ENCODE results near the gene CCDC85C.

CCDC85C gene

GRCh38 chr14:99480917-99481744, 122.9 kb downstream of the CCDC85C start, which contains the start of gene CCNK:
Gene CCNK, plus strand, starts transcription at chr14:99481409. Its CDS starts 11,269 bp downstream, at chr14:99492678.
- DNase-seq = peak; percentile 92 to 100 (median 100)

DNA sequence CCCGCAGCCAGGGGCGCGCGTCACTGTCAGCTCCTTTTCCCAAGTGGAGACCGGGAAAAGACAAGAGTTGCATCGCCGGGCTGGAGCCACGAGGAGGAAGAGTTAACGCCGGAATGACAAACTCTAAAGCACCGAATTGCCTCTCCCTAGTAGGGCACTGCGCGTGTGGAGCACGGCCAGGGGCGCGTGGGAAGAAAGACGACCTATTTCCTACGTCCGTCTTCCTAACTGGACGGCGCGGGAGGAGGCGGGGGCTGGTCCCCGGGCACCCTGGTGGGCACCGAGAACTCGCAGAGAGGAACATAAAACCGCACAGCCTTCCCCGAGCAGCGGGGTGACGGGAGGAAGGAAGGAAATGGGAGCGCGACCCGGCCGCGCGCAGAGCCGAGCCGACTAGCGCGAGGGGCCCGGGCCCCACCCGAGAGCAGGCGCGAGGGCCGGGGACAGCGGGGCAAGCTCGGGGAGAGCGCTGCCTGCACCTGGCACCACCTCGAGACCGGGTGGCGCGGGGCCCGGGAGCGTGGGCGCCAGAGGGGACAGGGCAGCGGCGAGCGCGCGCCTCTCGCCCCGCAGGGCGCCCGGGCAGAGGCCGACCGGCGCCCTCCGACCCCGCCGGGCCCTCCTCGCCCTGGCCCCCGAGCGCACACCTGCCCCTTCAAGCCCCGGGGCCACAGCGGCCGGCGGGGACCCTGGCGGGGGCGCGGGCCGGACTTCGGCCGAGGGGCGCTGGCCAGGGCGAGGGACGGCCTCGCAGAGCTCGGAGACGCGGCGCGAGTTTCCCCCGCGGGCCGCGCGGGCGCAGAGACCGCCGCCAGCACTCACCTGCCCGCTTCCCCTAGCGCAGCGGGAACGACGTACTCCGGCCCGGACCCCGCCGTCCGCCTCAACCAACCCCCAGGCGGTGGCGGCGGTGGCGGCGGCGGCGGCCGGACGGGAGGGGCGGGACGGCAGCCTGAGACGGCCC, 123.8 kb downstream of the CCDC85C start, which contains the start of gene SETD3:
TSS of gene SETD3 (minus strand) at position 954 of the 964 bp plus-strand sequence. CDS start 15,054 bp downstream, outside the sequence.
- peak in 38 of 56 donors; percentile 6 to 59 (median 26) for DNase-seq

GRCh38 chr14:99479160-99479905, 124.7 kb downstream of the CCDC85C start:
- no peak for DNase-seq

- no peak for DNase-seq
Observed at GRCh38 chr14:99478128-99478527, 125.9 kb downstream of the CCDC85C start.

- no peak for DNase-seq
Observed at GRCh38 chr14:99476864-99477263, 127.1 kb downstream of the CCDC85C start.

GRCh38 chr14:99475660-99476059, 128.3 kb downstream of the CCDC85C start:
- no peak for DNase-seq

- DNase-seq = no peak
Observed at GRCh38 chr14:99475179-99475578, 128.8 kb downstream of the CCDC85C start.

DNA sequence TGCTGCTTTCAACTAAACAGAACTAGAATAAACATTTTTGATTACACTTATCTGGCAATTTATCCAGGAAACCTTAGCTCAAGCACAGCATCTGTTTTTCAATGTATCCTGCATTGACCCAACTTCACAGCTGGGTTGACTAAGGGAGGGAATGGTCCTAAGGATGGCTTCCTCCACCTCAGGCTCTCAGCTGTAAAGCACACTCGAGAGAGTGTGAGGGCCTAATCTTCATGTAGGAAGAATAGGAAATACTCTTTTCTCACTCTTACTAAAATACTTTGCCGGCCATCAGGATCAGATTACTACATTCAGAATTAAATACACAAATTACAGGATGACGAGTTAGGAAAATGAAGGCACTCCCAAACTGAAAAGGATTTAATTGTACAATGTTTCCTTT, 130.5 kb downstream of the CCDC85C start:
- no peak for DNase-seq

DNA sequence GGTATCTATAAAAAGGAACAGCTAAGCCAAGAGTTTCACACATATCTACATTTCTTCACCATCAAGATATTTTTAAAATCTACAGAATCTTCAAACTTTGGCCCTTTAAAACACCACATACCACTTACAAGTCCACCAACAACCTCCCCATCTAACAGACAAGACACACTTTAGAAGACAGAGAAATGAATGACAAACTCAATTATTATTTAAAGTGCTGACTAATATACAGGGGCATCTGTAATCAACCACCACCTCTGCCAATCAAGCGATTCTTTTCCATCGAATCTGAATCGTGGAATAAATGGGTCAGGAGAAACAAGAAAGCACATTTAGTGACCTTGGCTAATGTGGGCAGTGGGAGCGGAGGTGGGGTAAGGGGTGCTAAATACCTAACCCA, 131.1 kb downstream of the CCDC85C start:
- DNase-seq = no peak

GRCh38 chr14:99471731-99472130, 132.3 kb downstream of the CCDC85C start:
- DNase-seq = no peak

DNA sequence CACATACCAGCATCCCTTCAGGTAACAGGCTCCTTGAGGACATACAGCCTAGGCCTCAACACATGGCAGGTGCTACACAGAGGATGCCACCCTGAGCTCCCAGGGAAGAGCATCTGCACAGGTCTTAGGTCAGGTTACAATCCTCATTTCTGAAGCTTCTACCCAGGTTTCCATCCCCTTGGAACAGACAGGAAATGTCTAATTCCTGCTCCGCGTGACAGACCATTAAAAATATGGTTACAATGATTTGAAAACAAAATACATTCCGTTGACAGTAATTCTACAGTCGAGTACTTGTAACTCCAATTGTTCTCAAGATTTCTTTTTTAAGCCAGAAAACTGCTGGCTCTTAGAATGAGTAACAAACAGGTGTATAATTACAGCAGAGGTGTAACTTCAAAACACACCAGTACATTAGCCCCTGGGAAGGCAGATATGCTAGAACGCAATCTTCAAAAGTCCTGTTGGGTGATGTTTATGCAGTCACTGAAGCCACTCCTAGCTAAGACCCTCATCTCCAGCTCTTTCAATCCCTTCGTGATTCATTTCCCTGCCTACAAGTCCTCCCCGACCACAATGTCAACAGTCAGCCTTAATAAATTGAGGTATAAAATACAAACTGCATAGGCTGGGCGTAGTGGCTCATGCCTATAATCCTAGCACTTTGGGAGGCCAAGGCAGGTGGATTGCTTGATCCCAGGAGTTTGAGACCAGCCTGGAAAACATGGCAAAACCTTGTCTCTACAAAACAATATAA, 135.0 kb downstream of the CCDC85C start:
- no peak for DNase-seq

- DNase-seq = no peak
Observed at GRCh38 chr14:99468081-99468480, 135.9 kb downstream of the CCDC85C start.

- no peak for DNase-seq
Observed at GRCh38 chr14:99467336-99468078, 136.5 kb downstream of the CCDC85C start.

DNA sequence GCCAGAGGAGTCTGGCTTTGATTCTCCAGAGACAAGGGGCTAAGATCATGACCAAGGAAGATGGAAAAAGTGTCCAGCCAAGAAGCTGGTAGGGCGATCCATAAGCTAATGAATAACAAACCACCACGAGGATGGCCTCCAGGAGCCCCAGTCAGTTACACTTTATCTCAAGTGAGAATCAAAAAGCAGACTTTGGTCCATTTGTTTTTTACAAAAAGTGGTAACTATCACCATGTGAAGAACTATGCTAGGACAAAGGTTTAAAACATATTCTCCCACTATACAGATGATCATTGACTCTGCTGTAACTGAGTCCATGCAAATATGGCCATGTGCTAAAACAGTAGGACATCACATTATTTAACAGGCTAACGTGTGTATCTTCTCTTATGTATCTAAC, 137.2 kb downstream of the CCDC85C start:
- no peak for DNase-seq

DNA sequence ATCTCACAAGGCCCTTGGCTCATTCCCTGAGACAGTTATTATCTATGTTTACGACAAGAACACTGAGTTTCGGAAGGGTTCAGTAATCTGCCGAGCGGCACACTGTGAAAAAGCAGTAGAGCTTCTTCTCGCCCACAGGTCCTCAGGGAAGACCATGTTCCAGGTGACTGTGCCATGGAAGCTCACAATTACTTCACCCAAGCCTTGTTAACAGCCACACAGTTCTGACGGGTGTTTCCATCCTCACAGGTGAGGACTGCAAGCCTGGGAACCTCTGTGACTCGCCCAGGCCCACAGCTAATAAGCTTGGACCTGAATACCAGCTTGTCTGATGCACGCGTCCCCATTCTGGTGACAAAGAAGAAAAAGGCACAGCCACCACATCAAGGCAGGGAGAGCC, 138.7 kb downstream of the CCDC85C start:
- DNase-seq = no peak

GRCh38 chr14:99463974-99464373, 140.0 kb downstream of the CCDC85C start:
- no peak for DNase-seq

DNA sequence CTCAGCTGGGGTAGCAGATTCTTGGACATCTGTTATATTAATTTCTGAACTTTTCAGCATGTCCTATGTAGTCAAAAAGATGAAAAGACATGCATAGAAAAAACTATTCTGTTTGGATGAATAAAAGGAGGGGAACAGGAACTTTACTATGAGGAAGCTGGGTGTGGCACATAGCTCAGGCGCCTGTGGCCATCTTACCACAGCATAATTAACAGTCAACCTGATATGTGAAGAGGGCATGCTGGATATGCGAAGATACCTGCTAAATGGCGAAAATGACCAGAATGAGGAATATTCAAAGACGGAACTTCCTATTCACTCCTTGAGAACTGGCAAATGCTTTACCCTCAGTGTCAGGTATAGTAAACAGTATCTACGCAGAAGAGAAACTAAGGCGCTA, 141.8 kb downstream of the CCDC85C start:
- no peak for DNase-seq

DNA sequence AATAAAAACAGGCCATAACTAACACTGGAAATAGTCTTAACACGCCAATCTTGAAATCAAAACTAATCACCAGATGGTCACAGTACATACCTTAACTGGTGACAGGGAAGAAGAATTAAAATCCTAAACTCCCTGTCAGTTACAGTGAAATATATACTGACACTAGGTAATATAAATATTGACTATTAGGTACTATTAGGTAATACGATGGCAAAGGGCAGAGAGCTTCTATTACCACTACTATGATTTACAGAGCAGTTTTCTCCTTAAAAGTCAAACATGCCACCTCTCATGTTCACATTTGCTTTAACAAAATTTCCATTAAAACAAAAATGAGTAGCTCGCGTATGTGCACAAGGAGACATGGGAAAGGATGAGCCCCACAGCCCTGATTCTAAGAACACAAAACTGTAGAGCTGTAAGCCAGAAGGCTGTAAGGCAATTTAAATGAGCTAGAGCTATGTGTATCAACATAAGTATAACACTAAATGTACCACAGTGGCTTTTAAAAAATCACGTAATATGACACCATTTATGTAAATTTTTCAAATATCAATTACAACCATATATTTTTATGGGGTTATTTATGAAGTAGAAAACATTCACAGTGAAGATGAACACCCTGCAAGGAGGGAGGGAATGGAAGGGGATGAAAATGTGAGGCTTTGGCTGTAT, 142.5 kb downstream of the CCDC85C start:
- DNase-seq = no peak

DNA sequence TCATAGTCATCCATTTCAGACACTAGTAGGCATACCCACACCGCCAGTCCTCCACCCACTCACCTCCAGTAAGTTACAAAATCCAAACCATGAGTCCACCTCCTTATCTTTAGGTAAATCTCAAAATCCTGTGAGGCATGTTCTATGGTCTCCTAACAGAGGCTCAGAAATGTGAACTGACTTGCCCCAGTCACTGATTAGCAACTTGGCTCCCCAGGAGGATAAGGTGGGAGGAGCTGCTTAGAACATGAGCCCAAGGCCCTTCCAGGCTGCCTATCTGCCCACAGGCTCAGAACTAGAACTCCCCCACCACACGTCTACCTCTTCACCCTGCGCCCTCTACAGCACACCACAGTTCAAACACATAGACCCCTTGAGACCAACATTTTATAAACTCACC, 143.2 kb downstream of the CCDC85C start:
- no peak for DNase-seq
